Activated CD8-positive, alpha-beta T cell treated with anti-CD3 and anti-CD28 coated beads for 36 hours (primary cell): ENCODE results near the gene AUH. TPM values are rescaled to one million over a fixed set of nuclear protein-coding genes. Genes with fewer than 3 reads are reported as not detected.

Source experiments
- ATAC-seq: fragments of 200-7000 bp; cut with Tn5 transposase; one replicate; pipeline ENCODE4 v1.10.0; 2021; ENCODE audit warnings: mild to moderate bottlenecking, moderate library complexity
- CTCF ChIA-PET: fragments of 350-600 bp; sonication (Branson Sonifier 250); formaldehyde crosslinking; loops from one replicate; lab custom pipeline; 2021; ENCODE audit warnings: antibody characterized with exemption; lab: Charles Lee
- POLR2A ChIA-PET: fragments of 350-600 bp; sonication (Branson Sonifier 250); formaldehyde crosslinking; loops from one replicate; lab custom pipeline; 2021; ENCODE audit warnings: antibody characterized with exemption; lab: Charles Lee
- DNase-seq: peaks from one replicate; pipeline ENCODE4 v3.0.0-alpha.2; 2020
- H3K27ac Mint-ChIP-seq: one replicate; pipeline ENCODE4 v1.8.0; 2021; ENCODE audit warnings: mild to moderate bottlenecking, mixed read lengths
- H3K27me3 Mint-ChIP-seq: one replicate; pipeline ENCODE4 v1.8.0; 2021; ENCODE audit warnings: mixed read lengths
- H3K36me3 Mint-ChIP-seq: one replicate; pipeline ENCODE4 v1.8.0; 2021; ENCODE audit warnings: low read depth, mixed read lengths
- H3K4me1 Mint-ChIP-seq: one replicate; pipeline ENCODE4 v1.8.0; 2021; ENCODE audit warnings: low read depth, mixed read lengths
- H3K4me3 Mint-ChIP-seq: one replicate; pipeline ENCODE4 v1.8.0; 2021; ENCODE audit warnings: mild to moderate bottlenecking, moderate library complexity, mixed read lengths
- H3K9me3 Mint-ChIP-seq: one replicate; pipeline ENCODE4 v1.8.0; 2021; ENCODE audit warnings: mixed read lengths
- intact Hi-C: fragments of 100-400 bp; cut with micrococcal nuclease; formaldehyde crosslinking; loops from one replicate; pipeline ENCODE4 v1.10.0; 2022
- total RNA-seq, 2 experiments: library from RNA; stranded (reverse); gene quantifications; one replicate each; pipeline ENCODE4 v1.2.3, GENCODE V29; 2021
- TF ChIP-seq, protein P1 (sequence below): fragments of 200-600 bp; IDR thresholded peaks from one replicate; pipeline ENCODE4 v1.8.0; 2022; ENCODE audit warnings: antibody characterized with exemption, mild to moderate bottlenecking

The AUH gene
- total RNA-seq, 2 experiments from 2014 or later = 30.8 to 31.1 TPM

GRCh38 chr9:91279296-91280204 is 82.2 kb downstream of the AUH start:
- DNase-seq (no peak), ATAC-seq (no peak)
- H3K4me3 Mint-ChIP-seq = no peak overlapping the region
- no peaks in the 10 kb centered on the region for H3K27me3 Mint-ChIP-seq
- CTCF ChIA-PET = interaction anchor here (1.2 kb wide), 1 partner anchor 246 kb away, joined by 3 read pairs; no protein-coding TSS in a partner anchor
- H3K27ac Mint-ChIP-seq = no peak overlapping the region
- POLR2A ChIA-PET = interaction anchor here (0.9 kb wide), 1 partner anchor 48 kb away, joined by 3 read pairs; no protein-coding TSS in a partner anchor
- H3K36me3 Mint-ChIP-seq = peaks cover 24% of the 10 kb centered on the region
- no peaks in the 10 kb centered on the region for H3K9me3 Mint-ChIP-seq
- intact Hi-C loops = no loop called here
- peaks cover 4% of the 10 kb centered on the region for H3K4me1 Mint-ChIP-seq
- TF ChIP-seq, protein P1, sequence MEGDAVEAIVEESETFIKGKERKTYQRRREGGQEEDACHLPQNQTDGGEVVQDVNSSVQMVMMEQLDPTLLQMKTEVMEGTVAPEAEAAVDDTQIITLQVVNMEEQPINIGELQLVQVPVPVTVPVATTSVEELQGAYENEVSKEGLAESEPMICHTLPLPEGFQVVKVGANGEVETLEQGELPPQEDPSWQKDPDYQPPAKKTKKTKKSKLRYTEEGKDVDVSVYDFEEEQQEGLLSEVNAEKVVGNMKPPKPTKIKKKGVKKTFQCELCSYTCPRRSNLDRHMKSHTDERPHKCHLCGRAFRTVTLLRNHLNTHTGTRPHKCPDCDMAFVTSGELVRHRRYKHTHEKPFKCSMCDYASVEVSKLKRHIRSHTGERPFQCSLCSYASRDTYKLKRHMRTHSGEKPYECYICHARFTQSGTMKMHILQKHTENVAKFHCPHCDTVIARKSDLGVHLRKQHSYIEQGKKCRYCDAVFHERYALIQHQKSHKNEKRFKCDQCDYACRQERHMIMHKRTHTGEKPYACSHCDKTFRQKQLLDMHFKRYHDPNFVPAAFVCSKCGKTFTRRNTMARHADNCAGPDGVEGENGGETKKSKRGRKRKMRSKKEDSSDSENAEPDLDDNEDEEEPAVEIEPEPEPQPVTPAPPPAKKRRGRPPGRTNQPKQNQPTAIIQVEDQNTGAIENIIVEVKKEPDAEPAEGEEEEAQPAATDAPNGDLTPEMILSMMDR = no peak

DNA sequence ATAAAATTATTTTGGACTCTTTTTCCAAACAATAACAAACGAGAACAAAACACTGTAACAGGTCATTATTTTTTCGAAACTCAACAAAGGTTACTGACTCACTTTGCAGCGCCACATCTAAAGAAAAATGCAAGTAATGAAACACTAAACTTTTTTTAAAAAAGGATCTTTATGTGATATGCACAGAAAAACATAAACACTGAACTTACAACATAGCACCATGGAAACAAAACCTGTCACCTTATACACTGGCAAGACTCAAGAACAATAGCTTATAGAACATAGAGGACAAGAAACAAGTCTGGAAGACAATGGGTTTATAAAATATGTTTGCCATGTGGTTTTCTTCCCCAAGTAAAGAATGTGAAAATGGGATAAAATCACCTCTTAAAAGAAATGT is 85.2 kb downstream of the AUH start:
- intact Hi-C loops = no loop called here
- H3K4me3 Mint-ChIP-seq = no peak overlapping the region
- ChIA-PET CTCF (interaction anchor here (0.6 kb wide), 1 partner anchor 70 kb away, joined by 3 read pairs; no protein-coding TSS in a partner anchor), POLR2A (no interaction called here)
- TF ChIP-seq, protein P1 = no peak
- H3K27me3 Mint-ChIP-seq = no peaks in the 10 kb centered on the region
- no peak overlapping the region for H3K27ac Mint-ChIP-seq
- H3K9me3 Mint-ChIP-seq = no peaks in the 10 kb centered on the region
- peaks cover 14% of the 10 kb centered on the region for H3K36me3 Mint-ChIP-seq
- H3K4me1 Mint-ChIP-seq = peaks cover 13% of the 10 kb centered on the region
- ATAC-seq (no peak), DNase-seq (no peak)

- Mint-ChIP-seq H3K36me3 (peaks cover 6% of the 10 kb centered on the region), H3K4me1 (peaks cover 13% of the 10 kb centered on the region), H3K27ac (no peak overlapping the region), H3K4me3 (no peak overlapping the region), H3K27me3 (no peaks in the 10 kb centered on the region), H3K9me3 (no peaks in the 10 kb centered on the region)
- TF ChIP-seq, protein P1 = no peak
- intact Hi-C loops = no loop called here
- CTCF ChIA-PET = no interaction called here
- POLR2A ChIA-PET = interaction anchor here (0.6 kb wide), 1 partner anchor 152 kb away, joined by 3 read pairs; no protein-coding TSS in a partner anchor
- DNase-seq = no peak
- no peak for ATAC-seq
Observed at GRCh38 chr9:91275655-91276054, 86.1 kb downstream of the AUH start.

DNA sequence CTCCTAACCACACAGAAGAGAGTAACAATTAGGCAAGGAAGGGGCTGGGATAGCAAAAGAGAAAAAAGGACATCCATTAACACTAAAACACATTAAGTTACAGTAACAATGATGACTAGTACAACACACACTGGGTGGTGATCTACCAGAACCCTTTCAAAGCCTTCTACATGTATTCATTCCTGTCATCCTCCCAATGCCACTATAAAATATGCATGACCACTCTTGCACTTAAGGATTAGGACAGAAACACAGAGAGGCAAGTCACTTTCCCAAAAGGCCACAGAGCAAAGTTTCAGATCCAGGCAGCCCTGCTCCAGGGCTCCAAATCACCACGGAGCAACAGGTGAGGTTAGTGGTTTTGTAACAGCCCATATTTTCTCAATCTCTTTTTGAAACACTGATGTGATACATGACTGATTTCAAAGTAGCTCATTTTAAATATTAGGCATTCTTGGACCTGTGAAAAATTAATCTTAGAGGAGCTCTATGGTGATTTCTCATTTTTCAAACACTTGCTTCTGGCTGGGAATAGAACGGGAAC is 86.7 kb downstream of the AUH start:
- DNase-seq (no peak), ATAC-seq (no peak)
- peaks cover 13% of the 10 kb centered on the region for H3K4me1 Mint-ChIP-seq
- no peak overlapping the region for H3K27ac Mint-ChIP-seq
- intact Hi-C loops = no loop called here
- no peak overlapping the region for H3K4me3 Mint-ChIP-seq
- no peaks in the 10 kb centered on the region for H3K27me3 Mint-ChIP-seq
- TF ChIP-seq, protein P1 = no peak
- H3K9me3 Mint-ChIP-seq = no peaks in the 10 kb centered on the region
- ChIA-PET POLR2A (interaction anchor here (0.6 kb wide), 1 partner anchor 153 kb away, joined by 3 read pairs; no protein-coding TSS in a partner anchor), CTCF (no interaction called here)
- H3K36me3 Mint-ChIP-seq = peaks cover 6% of the 10 kb centered on the region
